Neutrophil (primary cell): ENCODE measurements around the gene TMEM45A.
A peak's percentile ranks its signal among the peaks of the same experiment; 100 is the strongest.

Experiments used
- H3K27ac ChIP-seq: fragments of 200-600 bp; sonication (generic); 2 replicates; pipeline ENCODE4 v1.5.1; 2016; ENCODE audit warnings: mild to moderate bottlenecking, moderate library complexity
- H3K27me3 ChIP-seq: fragments of 200-600 bp; sonication (generic); 2 replicates; pipeline ENCODE4 v1.6.0; 2016; ENCODE audit warnings: mild to moderate bottlenecking
- H3K36me3 ChIP-seq: fragments of 200-600 bp; sonication (generic); 2 replicates; pipeline ENCODE4 v1.5.1; 2017
- H3K4me1 ChIP-seq, 2 experiments: fragments of 200-600 bp in 1 of 2; sonication (generic) in 1 of 2; 1 replicate in 1 of 2; 2 replicates in 1 of 2; pipeline versions ENCODE4 v1.5.1 to v1.6.1; 2013 to 2016; ENCODE audit warnings: low read depth in 1 of 2, low read length in 1 of 2, mild to moderate bottlenecking in 1 of 2, moderate library complexity in 1 of 2; ENCODE audit not compliant: control insufficient read depth in 1 of 2, insufficient read depth in 1 of 2
- H3K4me3 ChIP-seq, 2 experiments: fragments of 200-600 bp in 1 of 2; sonication (generic) in 1 of 2; 1 replicate in 1 of 2; 2 replicates in 1 of 2; pipeline ENCODE4 v1.5.1; 2013 to 2016; ENCODE audit warnings: low read depth in 1 of 2, low read length in 1 of 2, mild to moderate bottlenecking in 1 of 2, moderate library complexity in 1 of 2
- H3K9me3 ChIP-seq: fragments of 200-600 bp; sonication (generic); 2 replicates; pipeline ENCODE4 v1.5.1; 2016
- CTCF ChIP-seq: fragments of 200-600 bp; sonication (generic); IDR thresholded peaks from 2 replicates; pipeline ENCODE4 v1.5.1; 2016; ENCODE audit warnings: antibody characterized with exemption

Gene TMEM45A

DNA sequence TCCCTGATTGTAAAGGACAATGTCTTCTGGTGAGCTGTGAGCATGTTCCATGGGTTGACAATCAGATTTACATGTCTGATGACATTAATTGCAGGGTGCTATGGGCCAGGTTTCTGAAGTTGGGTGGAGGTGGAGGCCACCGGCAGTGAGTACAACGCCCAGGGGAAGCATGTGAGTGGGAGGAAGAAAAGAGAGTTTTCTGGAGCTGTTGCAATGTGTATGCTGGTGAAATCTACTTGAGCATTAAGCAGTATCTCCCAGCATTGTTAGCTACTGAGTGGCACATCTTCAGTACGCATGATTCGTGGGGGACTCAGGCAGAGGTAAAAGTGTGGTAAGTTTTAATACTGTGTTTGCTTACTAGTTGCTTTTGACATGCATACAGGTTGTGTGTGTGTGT, 26.6 kb downstream of the TMEM45A start:
- H3K27ac ChIP-seq, result peak overlapping the region; percentile 29
- H3K9me3 ChIP-seq, result no peaks in the 10 kb centered on the region
- H3K4me1 ChIP-seq, result peaks cover 61 to 66% of the 10 kb centered on the region in 2 experiments
- no peak for TF ChIP-seq CTCF
- H3K27me3 ChIP-seq, result no peaks in the 10 kb centered on the region
- H3K36me3 ChIP-seq, result no peaks in the 10 kb centered on the region
- H3K4me3 ChIP-seq, result no peak overlapping the region

GRCh38 chr3:100521439-100521845, 29.0 kb downstream of the TMEM45A start:
- no peak overlapping the region for H3K27ac ChIP-seq
- TF ChIP-seq CTCF, result no peak
- no peaks in the 10 kb centered on the region for H3K9me3 ChIP-seq
- H3K27me3 ChIP-seq, result no peaks in the 10 kb centered on the region
- no peaks in the 10 kb centered on the region for H3K36me3 ChIP-seq
- H3K4me3 ChIP-seq, result no peak overlapping the region
- H3K4me1 ChIP-seq, result peaks cover 56 to 63% of the 10 kb centered on the region in 2 experiments

DNA sequence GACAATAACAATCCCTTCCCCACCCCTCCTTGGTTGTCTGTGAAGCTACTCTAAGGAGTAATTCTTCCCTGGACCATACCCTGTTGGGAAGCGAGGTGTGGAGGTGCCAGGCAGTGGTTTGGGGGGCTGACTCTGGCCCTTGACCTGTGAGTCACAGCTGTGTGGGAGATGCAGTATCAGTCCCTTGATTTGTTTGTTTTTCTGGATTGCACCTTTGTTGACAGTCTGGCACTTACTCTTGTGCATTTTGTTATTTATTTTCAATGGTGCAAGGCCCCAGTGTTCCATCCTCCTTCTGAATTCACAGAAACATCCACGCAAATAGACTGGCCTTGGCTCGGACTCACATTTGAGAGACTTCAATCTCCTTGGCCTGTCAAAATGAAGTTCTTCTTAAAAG, 29.7 kb downstream of the TMEM45A start:
- Histone ChIP-seq H3K27ac (no peak overlapping the region), H3K36me3 (no peaks in the 10 kb centered on the region), H3K27me3 (no peaks in the 10 kb centered on the region), H3K4me1 (peaks cover 49 to 56% of the 10 kb centered on the region in 2 experiments), H3K9me3 (no peaks in the 10 kb centered on the region), H3K4me3 (no peak overlapping the region)
- TF ChIP-seq CTCF, result no peak

DNA sequence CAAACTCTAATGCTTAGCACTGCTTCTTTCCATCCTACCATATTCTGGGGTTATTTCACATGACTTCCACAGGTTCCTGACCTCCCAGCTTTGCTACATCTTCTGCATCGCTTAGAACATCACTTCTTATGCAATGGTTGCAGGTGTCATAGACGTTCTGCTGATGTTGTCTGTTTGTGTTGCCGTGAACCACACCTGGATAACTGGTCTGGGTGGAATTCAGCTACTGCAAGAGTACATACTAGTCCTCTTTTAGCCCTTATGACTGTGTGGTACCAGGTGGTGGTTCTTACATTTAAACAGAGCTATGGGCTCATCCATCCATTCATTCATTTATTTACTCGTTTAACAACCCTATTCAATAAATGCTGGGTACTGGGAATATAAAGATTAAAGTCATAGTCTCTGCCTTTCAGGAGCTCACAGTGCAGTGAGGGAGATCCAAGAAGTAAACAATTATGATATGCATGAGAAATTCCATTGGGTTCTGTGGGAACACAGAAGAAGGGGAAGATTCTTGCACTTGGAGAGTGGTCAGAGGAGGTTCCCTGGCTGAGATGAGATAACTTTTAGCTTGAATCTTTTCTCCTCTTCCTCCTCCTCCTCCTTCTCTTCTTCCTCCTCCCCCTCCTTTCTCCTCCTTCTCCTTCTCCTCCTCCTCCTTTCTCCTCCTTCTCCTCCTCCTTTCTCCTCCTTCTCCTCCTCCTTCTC, 30.8 kb downstream of the TMEM45A start:
- peaks cover 44 to 45% of the 10 kb centered on the region in 2 experiments for H3K4me1 ChIP-seq
- no peak overlapping the region for H3K4me3 ChIP-seq
- no peak overlapping the region for H3K27ac ChIP-seq
- TF ChIP-seq CTCF, result no peak
- H3K36me3 ChIP-seq, result no peaks in the 10 kb centered on the region
- H3K27me3 ChIP-seq, result no peaks in the 10 kb centered on the region
- no peaks in the 10 kb centered on the region for H3K9me3 ChIP-seq

DNA sequence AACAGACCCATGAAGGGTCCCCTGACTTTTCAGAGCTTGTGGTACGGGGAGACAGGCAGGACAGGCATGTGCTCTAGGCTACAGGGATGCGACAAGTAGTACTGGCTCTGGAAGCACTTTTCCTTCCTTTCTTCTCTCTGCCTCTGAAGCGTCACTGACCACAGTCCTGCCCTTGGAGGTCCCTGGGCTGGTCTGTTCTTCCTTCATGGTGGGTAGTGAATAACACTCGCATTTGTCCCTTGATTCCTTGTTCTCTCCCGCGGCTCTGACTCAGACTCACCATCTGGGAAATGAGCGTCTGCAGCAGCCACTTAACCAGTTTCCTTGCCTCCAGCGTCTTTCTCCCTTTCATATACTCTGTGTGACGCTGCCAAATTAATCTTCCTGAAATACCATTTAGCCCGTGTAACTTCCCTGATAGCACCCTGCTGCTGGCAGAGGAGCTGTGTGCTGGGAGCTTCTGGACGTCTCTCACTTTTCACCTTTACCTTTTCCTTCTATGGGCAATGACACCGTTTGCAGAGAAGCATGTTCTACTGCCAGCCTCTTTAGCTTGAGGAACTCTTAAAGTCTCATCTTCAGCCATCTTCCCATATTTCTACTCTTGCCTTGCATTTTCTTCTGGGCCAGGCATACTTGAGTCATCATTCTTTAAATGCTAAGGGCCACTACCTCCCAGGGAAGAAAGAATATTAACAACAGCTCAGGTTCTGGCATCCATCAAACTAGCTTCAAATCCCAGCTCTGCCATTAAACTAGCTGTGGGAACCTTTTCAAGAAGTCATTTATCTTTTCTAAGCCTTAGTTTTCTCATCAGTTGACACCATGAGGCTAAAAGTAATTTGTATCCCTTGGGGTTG, 33.6 kb downstream of the TMEM45A start:
- H3K4me3 ChIP-seq, result no peak overlapping the region
- no peak overlapping the region for H3K27ac ChIP-seq
- H3K4me1 ChIP-seq, result peaks cover 17 to 18% of the 10 kb centered on the region in 2 experiments
- H3K9me3 ChIP-seq, result no peaks in the 10 kb centered on the region
- H3K27me3 ChIP-seq, result no peaks in the 10 kb centered on the region
- H3K36me3 ChIP-seq, result no peaks in the 10 kb centered on the region
- TF ChIP-seq CTCF, result no peak
